Retinal pigment epithelial cell (primary cell): ENCODE measurements around the gene KCNA5.

Source experiments
- DNase-seq: peaks from one replicate; pipeline ENCODE4 v3.0.0-alpha.2; 2010; ENCODE audit warnings: low read depth
- H3K4me3 ChIP-seq: 2 replicates; pipeline ENCODE4 v1.5.1; 2011; ENCODE audit warnings: mild to moderate bottlenecking, low read length, control low read depth, moderate library complexity
- CTCF ChIP-seq: conservative IDR thresholded peaks from 2 replicates; pipeline ENCODE4 v1.5.1; 2011; ENCODE audit warnings: low read depth, low read length, control low read depth, inconsistent platforms

The KCNA5 gene

GRCh38 chr12:5035618-5036017, 8.1 kb upstream of the KCNA5 start:
- DNase-seq = no peak
- no peak for TF ChIP-seq CTCF
- H3K4me3 ChIP-seq = no peak overlapping the region

DNA sequence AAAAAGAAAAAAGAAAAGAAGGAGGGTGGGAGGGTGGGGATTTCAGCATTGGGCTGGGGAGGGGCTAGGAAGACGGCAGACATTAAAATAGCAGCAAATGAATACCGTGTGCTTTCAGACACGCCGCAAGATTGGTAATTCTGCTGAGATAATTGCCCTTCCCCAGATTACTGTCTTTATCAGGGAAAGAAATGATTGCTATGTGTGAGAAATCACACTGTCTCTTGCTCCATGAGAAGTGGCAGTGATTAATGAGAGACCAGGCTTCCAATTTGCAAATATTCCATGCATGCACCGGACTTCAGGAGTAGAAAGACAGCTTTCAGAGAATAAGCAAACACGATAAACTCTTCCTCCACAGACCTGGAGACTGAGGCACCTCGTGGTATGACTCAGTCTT, 7.6 kb upstream of the KCNA5 start:
- DNase-seq = no peak
- no peak for TF ChIP-seq CTCF
- no peak overlapping the region for H3K4me3 ChIP-seq

DNA sequence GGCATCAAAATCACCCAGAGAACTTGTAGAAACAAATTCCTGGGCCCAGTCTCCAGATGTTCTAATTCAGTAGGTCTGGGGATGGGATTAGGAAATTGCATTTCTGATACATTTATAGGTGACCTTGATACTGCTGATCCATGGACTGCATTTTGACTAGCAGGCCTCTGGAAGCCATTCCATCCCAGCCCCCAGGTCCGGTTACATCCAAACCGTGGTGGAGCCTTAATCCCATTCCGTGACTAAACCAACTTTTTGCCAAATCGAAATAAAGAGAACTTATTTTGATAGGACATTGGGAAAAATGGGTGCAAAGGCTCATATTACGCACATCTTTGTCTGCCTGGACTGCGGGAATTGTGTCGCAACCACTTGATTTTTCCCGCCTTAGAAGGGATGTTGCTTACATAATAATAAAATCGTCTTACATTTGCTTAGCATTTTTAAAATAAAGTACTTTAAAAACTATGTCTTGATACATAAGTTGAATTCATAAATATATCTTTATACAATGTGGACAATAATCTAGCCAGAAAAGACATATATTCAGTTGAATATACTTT, 5.8 kb upstream of the KCNA5 start:
- DNase-seq = no peak
- no peak for TF ChIP-seq CTCF
- no peak overlapping the region for H3K4me3 ChIP-seq

DNA sequence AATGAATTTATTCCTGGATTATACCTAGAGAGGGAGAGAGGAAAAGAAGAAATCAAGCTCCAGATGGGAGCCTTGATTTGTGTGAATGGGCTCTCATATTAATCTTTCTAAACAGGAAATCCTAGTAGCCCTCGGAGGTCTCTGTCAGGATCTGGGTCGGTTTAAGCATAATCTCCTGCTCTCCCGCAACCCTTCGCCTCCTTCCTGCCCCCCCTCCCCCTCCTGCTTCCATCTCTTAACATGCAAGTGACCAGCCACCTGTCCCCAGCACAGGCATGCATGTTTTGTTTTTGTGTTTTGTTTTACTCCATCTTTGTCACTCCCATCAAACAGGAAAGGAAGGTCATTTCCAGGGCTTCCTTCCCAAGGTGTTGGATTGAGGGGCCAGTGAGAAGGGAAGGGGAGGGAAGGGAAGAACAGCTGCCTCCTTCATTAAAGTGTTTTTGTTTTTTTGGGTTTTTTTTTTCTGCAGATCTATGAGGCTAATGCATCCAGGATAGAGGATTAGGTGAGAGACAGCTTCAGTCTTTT, 4.8 kb upstream of the KCNA5 start:
- no peak for DNase-seq
- no peak overlapping the region for H3K4me3 ChIP-seq

DNA sequence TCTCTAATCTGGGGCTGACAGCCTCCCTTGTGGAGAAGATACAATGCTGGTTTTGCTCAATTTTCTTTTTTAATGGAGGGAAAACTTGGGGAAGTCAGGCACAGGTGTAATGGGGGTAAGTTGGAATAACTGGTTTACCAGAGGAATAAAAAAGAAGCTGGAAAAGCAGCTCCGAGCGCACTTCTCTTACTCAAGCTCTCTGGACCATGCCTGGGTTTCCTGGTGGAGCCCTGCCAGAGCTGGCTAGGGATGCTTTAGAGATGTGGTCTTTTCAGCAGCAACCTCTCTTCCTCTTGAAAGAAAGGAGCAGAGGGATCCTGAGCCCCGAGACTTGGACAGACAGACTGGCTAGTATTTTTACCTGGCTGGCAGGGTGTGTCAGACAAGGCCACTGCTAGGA, 3.9 kb upstream of the KCNA5 start:
- no peak overlapping the region for H3K4me3 ChIP-seq
- no peak for TF ChIP-seq CTCF
- DNase-seq = no peak

More for the DNA sequence above, 4.8 kb upstream of the KCNA5 start:
- TF ChIP-seq CTCF = no peak

- H3K4me3 ChIP-seq = no peak overlapping the region
- no peak for DNase-seq
- TF ChIP-seq CTCF = no peak
These were observed 3.3 kb upstream of the KCNA5 start for GRCh38 chr12:5040368-5040767.
